Neural progenitor cell (in vitro differentiated cells): ENCODE data around the gene C9orf78.

Source experiments
- CTCF ChIP-seq: fragments of 200-600 bp; sonication (generic); IDR thresholded peaks from 2 replicates; pipeline ENCODE4 v1.5.1; 2017; ENCODE audit warnings: antibody characterized with exemption, mild to moderate bottlenecking
- EZH2 ChIP-seq: fragments of 200-600 bp; sonication (generic); IDR thresholded peaks from 2 replicates; pipeline ENCODE4 v1.6.1; 2017; ENCODE audit warnings: antibody characterized with exemption, mild to moderate bottlenecking, moderate library complexity
- EZH2phosphoT487 ChIP-seq: fragments of 200-600 bp; sonication (generic); IDR thresholded peaks from 2 replicates; pipeline ENCODE4 v1.6.1; 2017; ENCODE audit warnings: antibody characterized with exemption

DNA sequence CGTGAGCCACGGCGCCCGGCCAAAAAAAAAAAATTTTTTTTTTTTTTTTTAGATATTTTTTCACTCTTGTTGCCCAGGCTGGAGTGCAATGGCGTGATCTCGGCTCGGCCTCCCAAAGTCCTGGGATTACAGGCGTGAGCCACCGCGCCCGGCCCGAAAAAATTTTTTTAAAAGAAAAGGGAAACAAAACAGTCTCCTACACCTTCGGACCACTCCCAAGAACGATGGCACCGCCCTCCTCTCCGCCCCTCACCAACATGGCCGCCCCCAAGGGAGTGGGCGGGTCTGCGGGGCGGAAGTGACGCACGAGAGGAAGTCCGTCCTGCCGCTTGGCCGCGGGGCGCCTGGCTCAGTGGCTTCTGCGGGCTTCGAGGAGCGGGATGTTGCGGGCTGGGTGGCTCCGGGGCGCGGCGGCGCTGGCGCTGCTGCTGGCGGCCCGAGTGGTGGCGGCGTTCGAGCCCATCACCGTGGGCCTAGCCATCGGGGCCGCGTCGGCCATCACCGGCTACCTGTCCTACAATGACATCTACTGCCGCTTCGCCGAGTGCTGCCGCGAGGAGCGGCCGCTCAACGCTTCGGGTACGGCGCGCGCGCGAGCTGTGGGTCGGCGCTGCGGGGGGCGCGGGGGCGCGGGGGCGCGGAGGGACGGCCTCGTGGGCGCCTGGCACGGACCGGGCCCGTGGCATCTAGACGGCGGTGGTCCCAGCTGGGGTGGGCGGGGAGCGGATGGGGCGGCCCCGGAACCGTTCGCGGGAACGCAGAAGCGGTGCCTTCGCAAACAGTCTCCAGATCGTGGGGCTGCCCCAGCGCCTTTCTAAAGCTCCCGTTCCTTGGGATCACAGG lies 32.0 kb downstream of the C9orf78 start, which contains the start of gene TOR1B:
- TF ChIP-seq CTCF (no peak), EZH2phosphoT487 (no peak), EZH2 (peak; percentile 48)
